Stimulated activated CD8-positive, alpha-beta memory T cell treated with anti-CD3 and anti-CD28 coated beads, Interleukin-12 subunit alpha, Interleukin-12 subunit beta, amount 100 ng/mL, for 4 hours (primary cell): ENCODE measurements around the gene UPK1B.
A peak's percentile ranks its signal among the peaks of the same experiment; 100 is the strongest.
"Not testable (repeated sequence)": the region's sequence is repeated elsewhere in the genome, so short reads cannot be mapped to it uniquely, and the experiment has no call there.

Experiments used
- DNase-seq: peaks from one replicate; pipeline ENCODE4 v3.0.0-alpha.2; 2020; ENCODE audit warnings: low read depth

UPK1B gene

GRCh38 chr3:119225121-119225520 is 51.7 kb downstream of the UPK1B start:
- DNase-seq = no peak

GRCh38 chr3:119227070-119227850 is 53.9 kb downstream of the UPK1B start:
- no peak for DNase-seq

- DNase-seq = no peak
Observed at GRCh38 chr3:119228373-119229145, 55.2 kb downstream of the UPK1B start.

- no peak for DNase-seq
Observed at GRCh38 chr3:119229190-119229589, 55.8 kb downstream of the UPK1B start.

- DNase-seq = no peak
Observed at GRCh38 chr3:119230071-119230470, 56.7 kb downstream of the UPK1B start.

GRCh38 chr3:119230745-119231144 is 57.3 kb downstream of the UPK1B start:
- DNase-seq = no peak

- no peak for DNase-seq
Observed at GRCh38 chr3:119234610-119235009, 61.2 kb downstream of the UPK1B start.

GRCh38 chr3:119235151-119235550 is 61.8 kb downstream of the UPK1B start:
- DNase-seq = no peak

GRCh38 chr3:119236756-119237155 is 63.4 kb downstream of the UPK1B start:
- DNase-seq = no peak

GRCh38 chr3:119237299-119237698 is 63.9 kb downstream of the UPK1B start:
- DNase-seq = no peak

GRCh38 chr3:119238363-119238762 is 65.0 kb downstream of the UPK1B start:
- DNase-seq = no peak

GRCh38 chr3:119239206-119239820 is 65.9 kb downstream of the UPK1B start:
- DNase-seq = no peak

- no peak for DNase-seq
Observed at GRCh38 chr3:119240101-119240590, 66.7 kb downstream of the UPK1B start.

GRCh38 chr3:119240591-119241434 is 67.4 kb downstream of the UPK1B start, which contains the start of gene B4GALT4:
Gene B4GALT4 (minus strand): TSS chr3:119240878. CDS start chr3:119230099, 10,779 bp downstream.
- DNase-seq = peak; percentile 59

GRCh38 chr3:119242387-119243057 is 69.1 kb downstream of the UPK1B start:
- not testable (repeated sequence) for DNase-seq

GRCh38 chr3:119243058-119243529 is 69.7 kb downstream of the UPK1B start:
- DNase-seq = not testable (repeated sequence)

GRCh38 chr3:119243712-119244111 is 70.3 kb downstream of the UPK1B start:
- no peak for DNase-seq

- no peak for DNase-seq
Observed at GRCh38 chr3:119245778-119246177, 72.4 kb downstream of the UPK1B start.
